GM21526 (cell line): ENCODE measurements around the gene ENO2.

Experiments
- ATAC-seq: cut with Tn5 transposase; IDR thresholded peaks from one replicate; pipeline ENCODE4 v1.9.1; 2021; ENCODE audit warnings: moderate library complexity; ENCODE audit not compliant: unreplicated experiment, low FRiP score

The ENO2 gene

GRCh38 chr12:6946033-6946919 lies 31.9 kb downstream of the ENO2 start:
- no peak for ATAC-seq

GRCh38 chr12:6946920-6947374 lies 32.6 kb downstream of the ENO2 start:
- ATAC-seq = no peak

- no peak for ATAC-seq
Measured at GRCh38 chr12:6947615-6948014, 33.2 kb downstream of the ENO2 start.

- ATAC-seq = no peak
Measured at GRCh38 chr12:6948873-6949594, 34.7 kb downstream of the ENO2 start.

- no peak for ATAC-seq
Measured at GRCh38 chr12:6950401-6950801, 36.0 kb downstream of the ENO2 start.

- ATAC-seq = no peak
Measured at GRCh38 chr12:6950811-6951540, 36.6 kb downstream of the ENO2 start, which contains the start of gene PTPN6. Gene PTPN6, plus strand, starts transcription at chr12:6951356. Its CDS starts 157 bp downstream, at chr12:6951513.

- no peak for ATAC-seq
Measured at GRCh38 chr12:6951551-6952120, 37.3 kb downstream of the ENO2 start.

- no peak for ATAC-seq
Measured at GRCh38 chr12:6952121-6952862, 37.9 kb downstream of the ENO2 start.

- ATAC-seq = no peak
Measured at GRCh38 chr12:6952863-6953441, 38.6 kb downstream of the ENO2 start.

GRCh38 chr12:6953442-6954315 lies 39.3 kb downstream of the ENO2 start:
- peak; percentile 27 for ATAC-seq

- ATAC-seq = no peak
Measured at GRCh38 chr12:6954316-6955107, 40.1 kb downstream of the ENO2 start.

GRCh38 chr12:6955108-6956020 lies 41.0 kb downstream of the ENO2 start:
- no peak for ATAC-seq

- ATAC-seq = no peak
Measured at GRCh38 chr12:6956021-6956727, 41.8 kb downstream of the ENO2 start.

- no peak for ATAC-seq
Measured at GRCh38 chr12:6957151-6957701, 42.8 kb downstream of the ENO2 start.

GRCh38 chr12:6957741-6958608 lies 43.6 kb downstream of the ENO2 start:
- ATAC-seq = no peak
